GM19238 (cell line): ENCODE measurements around the gene FOLR3.
"Not testable (repeated sequence)": the region's sequence is repeated elsewhere in the genome, so short reads cannot be mapped to it uniquely, and the experiment has no call there.

Experiments
- DNase-seq: peaks from one replicate; pipeline ENCODE4 v3.0.0; 2011; ENCODE audit warnings: low spot score; ENCODE audit not compliant: insufficient read length

The FOLR3 gene

DNA sequence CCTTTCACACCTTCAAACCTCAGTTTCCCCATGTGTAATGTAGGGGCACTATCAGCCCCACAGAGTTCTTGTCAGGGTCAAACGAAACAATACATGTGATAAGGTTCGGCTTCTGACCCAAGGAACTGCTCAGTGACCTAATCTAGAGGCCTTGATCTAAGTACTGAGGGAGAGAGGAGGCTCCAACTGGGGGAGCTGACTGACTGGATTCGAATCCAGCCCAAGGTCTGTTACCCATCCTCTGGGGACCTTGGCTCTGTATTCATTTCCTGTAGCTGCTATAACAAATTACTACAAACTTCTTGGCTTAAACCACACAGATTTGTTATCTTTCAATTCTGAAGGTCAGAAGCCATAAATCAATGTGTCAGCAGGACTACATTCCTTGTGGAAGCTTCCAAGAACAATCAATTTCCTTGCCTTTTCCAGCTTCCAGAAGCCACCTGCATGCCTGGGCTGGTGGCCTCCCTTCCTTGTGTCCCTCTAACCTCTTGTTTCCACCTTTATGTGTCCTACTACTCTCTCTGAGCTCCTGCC, 12.3 kb upstream of the FOLR3 start:
- no peak for DNase-seq

GRCh38 chr11:72124046-72124445, 11.5 kb upstream of the FOLR3 start:
- no peak for DNase-seq

DNA sequence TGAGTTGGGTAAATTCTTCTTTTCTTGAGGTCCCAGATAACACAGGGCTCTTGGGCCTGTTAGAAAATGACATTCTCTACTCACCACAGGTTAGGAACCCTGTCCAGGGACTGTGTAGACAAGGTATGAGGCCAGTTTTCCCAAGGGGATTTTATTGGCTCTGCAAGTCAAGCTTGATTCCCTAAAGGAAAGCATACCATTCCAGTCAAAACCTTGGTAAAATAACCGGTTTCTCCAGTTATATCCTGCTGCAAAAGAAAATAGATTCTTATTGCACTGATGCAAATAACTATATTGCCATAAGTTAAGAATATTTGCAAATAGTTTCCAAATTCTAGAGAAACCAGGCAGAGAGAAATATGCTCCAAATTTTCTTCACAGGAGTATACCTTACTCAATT, 9.6 kb upstream of the FOLR3 start:
- DNase-seq: no peak

- no peak for DNase-seq
These were observed 7.6 kb upstream of the FOLR3 start for GRCh38 chr11:72127923-72128322.

DNA sequence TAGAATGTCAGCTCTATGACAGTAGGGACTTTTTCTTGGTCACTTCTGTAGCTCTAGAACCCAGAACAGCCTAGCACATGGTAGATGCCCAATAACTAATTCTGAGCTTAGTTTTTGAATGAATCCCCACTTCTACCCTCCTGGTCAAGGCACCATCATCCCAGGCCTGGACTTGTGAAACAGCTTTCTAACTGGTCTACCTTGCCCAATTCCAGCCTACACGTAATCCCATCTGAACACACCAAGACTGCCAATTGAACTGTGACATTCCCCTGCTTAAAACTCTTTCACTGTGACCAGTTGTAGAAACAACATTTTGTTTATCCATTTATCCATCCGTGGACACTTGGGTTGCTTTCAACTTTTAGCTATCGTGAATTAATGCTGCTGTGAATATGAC, 6.1 kb upstream of the FOLR3 start:
- no peak for DNase-seq

GRCh38 chr11:72132646-72133045, 2.9 kb upstream of the FOLR3 start:
- no peak for DNase-seq

DNA sequence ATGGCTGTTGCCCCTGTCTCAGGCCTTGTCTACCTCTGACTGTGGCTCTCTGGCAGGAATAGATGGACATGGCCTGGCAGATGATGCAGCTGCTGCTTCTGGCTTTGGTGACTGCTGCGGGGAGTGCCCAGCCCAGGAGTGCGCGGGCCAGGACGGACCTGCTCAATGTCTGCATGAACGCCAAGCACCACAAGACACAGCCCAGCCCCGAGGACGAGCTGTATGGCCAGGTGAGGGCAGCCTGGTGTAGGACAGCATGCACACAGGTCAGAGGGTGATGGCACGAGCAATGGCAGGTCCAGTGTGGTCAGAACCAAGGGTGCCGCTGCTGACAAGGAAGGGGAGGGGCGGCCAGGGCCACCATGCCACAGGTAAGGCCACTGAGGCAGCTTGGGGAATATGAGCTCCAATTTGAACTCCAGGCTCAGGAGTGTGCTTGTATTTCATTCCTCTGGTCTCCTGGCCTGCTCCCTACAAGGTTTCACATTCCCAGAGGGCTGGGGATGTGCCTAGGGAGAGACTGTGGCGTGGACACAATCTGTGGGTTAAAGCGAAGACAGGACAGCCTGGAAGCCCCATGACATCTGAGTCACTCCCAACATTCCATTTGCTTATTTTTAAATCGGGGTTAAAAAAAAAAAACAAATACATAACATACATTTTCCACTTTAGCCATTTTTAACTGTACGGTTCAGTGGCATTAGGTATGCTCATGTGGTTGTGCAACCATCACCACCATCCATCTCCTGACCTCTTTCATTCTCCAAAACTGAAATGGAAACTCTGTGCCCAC, 562 bp downstream of the FOLR3 start:
- DNase-seq: no peak

DNA sequence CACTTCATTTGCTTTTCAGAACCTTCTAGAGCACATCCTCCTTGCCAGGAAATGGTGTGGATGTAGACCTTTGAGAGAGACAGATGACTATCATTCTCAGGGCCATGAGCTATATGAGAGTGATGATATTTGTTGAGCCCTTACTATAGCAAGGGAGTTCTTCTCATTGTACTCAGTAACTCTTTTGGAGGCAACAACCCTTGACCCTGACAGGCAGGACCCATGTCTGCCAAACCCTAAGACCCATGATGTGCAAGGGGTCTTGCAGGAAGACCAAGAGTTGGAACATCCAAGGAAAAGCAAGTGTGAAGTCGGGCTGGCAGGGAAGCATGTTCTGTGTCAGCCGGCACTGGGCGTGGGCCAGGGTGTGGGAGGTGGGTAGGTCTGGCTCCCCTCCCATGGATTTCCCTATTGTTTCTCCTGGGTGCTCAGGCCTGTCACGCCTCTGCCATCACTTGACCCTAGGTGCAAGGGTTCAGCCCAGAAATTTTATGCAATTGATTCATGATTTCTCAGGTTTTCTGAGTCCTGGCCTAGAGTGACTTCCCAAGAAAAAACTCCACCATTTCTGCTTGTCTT, 1.2 kb downstream of the FOLR3 start:
- DNase-seq: no peak

DNA sequence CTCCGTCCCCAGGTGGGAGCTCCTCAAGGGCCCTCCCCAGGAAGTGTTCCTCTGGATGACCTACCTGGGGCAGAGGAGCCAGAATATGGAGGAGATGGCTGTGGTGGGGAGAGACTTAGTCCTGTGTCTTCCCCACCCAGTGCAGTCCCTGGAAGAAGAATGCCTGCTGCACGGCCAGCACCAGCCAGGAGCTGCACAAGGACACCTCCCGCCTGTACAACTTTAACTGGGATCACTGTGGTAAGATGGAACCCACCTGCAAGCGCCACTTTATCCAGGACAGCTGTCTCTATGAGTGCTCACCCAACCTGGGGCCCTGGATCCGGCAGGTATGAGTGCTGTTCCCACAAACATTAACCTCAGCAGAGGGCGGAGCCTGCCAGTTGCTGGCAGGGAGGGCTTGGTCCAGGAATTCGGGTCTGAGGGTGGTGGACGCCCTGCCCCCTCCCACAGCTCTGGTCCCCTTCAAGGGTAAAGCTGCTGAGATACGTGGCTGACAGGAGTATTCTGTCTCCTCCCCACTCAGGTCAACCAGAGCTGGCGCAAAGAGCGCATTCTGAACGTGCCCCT, 3.4 kb downstream of the FOLR3 start:
- no peak for DNase-seq

DNA sequence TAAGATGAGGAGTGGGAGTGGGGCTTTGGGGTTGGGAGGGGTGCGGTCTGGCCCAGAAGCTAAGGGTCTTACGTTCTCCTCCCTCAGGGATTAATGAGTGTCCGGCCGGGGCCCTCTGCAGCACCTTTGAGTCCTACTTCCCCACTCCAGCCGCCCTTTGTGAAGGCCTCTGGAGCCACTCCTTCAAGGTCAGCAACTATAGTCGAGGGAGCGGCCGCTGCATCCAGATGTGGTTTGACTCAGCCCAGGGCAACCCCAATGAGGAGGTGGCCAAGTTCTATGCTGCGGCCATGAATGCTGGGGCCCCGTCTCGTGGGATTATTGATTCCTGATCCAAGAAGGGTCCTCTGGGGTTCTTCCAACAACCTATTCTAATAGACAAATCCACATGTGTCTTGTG, 4.0 kb downstream of the FOLR3 start:
- no peak for DNase-seq

DNA sequence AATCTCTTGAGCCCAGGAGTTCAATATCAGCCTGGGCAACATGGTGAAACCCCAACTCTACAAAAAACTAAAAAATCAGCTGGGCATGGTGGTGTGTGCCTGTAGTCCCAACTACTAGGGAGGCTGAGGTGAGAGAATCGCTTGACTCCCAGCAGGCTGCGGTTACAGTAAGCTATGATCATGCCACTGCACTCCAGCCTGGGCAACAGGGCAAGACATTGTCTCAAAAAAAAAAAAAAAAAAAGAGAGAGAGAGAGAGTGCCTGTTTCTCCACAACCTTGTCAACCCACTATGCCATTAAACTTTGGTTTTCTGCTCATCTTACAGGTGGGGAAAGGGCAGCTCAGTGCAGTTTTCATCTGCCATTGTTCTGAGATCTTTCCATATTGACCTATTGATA, 5.1 kb downstream of the FOLR3 start:
- no peak for DNase-seq

- DNase-seq: no peak
These were observed 5.5 kb downstream of the FOLR3 start for GRCh38 chr11:72141066-72141465.

- not testable (repeated sequence) for DNase-seq
These were observed 6.6 kb downstream of the FOLR3 start for GRCh38 chr11:72142086-72142485.

DNA sequence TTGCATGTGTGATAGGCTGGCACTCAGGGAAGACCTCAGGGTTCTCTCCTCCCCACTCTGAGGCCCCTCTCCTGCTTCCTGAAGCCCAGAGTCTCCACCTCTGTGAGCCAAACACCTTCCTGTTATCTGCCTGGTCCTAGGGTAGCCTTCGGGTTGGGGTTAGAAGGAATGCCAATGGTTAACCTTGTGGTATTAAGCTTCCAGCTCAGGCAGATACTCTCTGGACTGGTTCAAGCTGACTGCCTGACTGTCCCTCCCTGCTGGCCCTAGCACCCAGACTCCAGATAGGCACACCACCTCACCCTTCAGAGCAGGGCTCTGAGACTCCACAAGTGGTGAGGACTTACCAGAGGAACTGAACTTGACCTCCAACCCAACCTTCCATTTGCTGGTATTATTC, 7.0 kb downstream of the FOLR3 start:
- DNase-seq: not testable (repeated sequence)

DNA sequence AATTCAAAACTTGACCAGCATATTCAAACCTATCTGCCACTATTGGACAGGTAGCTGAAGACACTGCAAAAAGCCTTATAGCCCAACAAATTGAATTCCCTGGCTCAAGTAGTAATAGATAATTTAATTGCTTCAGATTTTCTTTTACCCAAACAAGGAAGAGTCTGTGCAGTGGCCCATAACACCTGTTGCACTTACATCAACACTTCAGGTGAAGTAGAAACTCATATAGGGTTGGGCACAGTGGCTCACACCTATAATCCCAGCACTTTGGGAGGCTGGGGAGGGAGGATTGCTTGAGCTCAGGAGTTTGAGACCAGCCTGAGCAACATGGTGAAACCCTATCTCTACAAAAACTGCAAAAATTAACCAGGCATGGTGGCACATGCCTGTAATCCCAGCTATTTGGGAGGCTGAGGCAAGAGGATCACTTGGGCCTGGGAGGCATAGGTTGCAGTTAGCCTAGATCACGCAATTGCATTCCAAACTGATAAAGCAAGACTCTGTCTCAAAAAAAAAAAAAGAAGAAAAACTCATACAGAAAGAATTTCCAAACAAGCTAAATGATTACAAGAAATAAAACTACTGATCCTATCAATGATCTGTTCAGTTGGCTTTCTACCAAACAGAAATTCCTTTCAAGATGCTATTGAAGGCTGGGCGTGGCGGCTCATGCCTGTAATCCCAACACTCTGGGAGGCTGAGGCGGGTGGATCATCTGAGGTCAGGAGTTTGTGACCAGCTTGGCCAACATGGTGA, 9.5 kb downstream of the FOLR3 start:
- DNase-seq: no peak

- DNase-seq: no peak
These were observed 11.1 kb downstream of the FOLR3 start for GRCh38 chr11:72146625-72147024.

DNA sequence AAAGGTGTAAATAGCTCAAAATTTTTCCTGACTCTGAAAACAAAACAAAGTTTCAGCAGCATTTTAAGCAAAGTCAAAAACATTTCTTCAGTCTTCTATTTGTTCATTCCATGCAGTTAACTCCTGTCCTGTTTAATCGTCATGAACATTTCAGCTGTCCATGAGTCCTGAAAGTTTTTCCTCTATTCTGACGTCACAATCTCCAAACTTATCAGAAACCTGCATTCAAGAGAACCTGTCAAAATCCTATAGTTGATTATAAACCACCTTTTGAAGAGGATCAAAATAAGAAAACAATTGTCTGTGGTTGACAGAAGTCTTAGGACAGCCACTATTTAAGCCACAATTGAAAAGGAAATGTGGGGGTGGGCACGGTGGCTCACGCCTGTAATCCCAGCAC, 15.4 kb downstream of the FOLR3 start:
- DNase-seq: no peak

- DNase-seq: not testable (repeated sequence)
These were observed 18.3 kb downstream of the FOLR3 start for GRCh38 chr11:72153874-72154273.

- no peak for DNase-seq
These were observed 19.3 kb downstream of the FOLR3 start for GRCh38 chr11:72154816-72155215.

DNA sequence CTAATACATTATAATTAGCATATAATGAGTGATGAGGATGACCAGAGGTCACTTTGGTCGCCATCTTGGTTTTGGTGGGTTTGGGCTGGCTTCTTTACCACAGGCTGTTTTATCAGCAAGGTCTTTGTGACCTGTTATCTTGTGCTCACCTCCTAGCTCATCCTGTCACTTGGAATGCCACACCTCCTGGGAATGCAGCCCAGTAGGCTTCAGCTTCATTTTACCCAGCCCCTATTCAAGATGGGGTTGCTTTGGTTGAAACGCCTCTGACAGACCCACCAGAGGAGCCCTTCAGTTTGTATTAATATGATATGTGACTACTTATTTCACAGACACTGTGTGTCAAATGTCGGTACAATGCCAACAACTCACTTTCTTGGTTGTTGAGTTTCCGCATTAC, 20.2 kb downstream of the FOLR3 start:
- DNase-seq: no peak

DNA sequence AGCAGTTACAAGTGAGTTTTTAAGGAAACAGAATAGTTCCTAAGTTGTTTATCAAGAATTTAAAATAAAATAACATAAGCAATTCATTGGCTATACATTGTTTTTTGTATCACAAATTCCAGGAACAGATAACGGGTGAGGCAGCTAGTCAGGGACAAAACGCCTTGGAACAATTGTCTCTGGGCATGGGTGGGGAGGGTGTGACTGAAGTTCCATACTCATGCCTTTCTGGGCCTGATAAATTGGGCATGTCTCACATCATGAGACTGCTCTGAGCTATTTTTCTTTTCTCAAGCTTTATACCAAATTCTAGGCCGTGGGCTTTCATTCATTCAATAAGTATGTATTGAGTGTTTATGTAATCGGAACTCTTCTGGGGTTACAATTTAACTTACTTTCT, 21.6 kb downstream of the FOLR3 start:
- no peak for DNase-seq

- DNase-seq: no peak
These were observed 24.8 kb downstream of the FOLR3 start for GRCh38 chr11:72160319-72160718.
